CD4-positive, alpha-beta T cell treated with Interleukin-6 for 4 hours (primary cell): Measurements from ENCODE around the gene AASS.

ENCODE experiments used
- DNase-seq: peaks from one replicate; pipeline ENCODE4 v3.0.0-alpha.2; 2020; ENCODE audit warnings: mixed read lengths

Gene AASS

DNA sequence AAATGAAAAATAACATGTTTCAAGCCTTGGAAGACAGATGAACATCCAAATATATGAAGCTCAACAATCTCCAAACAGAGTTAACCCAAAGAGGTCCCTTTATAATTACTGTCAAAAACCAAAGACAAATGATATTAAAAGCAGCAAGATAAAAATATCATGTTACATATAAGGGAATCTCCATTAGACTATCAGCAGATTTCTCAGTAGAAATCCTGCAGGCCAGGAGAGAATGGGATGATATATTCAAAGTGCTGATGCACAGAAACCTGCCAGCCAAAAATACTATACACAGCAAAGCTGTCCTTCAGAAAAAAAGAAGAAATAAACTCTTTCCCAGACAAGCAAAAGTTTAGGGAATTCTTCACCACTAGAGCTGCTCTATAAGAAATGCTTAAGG lies 41.0 kb downstream of the AASS start:
- DNase-seq: no peak

DNA sequence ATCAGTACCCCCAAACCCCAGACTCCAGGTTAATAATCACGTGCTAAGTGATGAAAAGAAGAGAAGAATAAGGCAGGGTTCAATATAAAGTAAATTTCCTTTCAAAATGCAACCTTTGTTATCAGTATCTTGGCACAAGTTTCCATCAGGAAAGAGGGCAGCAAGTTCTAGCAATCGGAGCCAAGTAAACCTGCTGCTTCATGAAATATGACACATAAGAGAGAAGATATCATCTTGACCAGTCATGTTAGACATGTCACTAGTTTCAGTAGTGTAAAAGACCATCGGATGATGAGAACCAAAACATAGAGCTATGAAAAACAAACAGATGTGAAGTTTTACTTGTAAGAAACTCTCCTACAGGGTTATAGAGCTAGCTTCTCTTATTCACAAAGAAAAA lies 44.0 kb downstream of the AASS start:
- DNase-seq: no peak

DNA sequence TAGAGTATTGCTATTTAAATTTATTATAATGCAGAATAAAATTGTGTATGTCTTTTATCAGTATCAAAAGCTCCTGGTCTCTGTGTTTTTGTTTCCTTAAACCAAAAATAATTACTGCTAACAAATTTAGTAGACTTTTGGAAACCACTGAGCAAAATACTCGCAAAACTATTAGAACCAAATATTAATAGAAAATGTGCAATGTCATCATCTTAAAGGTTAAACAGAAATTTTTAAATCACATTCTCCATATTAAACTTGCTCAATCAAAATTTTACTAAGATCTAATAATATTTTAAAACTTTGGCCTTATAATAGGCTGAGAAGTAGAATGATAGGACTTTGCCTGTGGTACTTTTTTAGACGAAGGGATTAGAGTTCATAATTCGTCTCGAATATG lies 48.4 kb downstream of the AASS start:
- DNase-seq: no peak

DNA sequence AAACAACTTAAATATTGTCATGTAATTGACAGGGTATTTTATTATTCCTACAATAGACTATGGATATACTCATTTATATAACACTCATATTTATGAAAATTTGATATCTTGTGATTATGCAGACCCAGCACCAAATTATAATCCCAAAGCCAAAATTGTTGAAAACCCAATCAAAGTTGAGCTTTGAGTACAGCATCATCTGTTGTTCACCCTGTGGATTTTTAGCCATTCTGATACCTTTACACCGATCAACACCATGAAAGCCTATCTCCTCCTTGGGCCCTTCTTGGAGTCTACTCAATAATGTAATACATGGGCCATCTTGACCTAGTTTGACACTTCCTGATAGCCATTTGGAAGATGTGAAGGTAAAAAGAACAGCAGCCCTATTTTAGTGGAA lies 49.5 kb downstream of the AASS start:
- DNase-seq: no peak

DNA sequence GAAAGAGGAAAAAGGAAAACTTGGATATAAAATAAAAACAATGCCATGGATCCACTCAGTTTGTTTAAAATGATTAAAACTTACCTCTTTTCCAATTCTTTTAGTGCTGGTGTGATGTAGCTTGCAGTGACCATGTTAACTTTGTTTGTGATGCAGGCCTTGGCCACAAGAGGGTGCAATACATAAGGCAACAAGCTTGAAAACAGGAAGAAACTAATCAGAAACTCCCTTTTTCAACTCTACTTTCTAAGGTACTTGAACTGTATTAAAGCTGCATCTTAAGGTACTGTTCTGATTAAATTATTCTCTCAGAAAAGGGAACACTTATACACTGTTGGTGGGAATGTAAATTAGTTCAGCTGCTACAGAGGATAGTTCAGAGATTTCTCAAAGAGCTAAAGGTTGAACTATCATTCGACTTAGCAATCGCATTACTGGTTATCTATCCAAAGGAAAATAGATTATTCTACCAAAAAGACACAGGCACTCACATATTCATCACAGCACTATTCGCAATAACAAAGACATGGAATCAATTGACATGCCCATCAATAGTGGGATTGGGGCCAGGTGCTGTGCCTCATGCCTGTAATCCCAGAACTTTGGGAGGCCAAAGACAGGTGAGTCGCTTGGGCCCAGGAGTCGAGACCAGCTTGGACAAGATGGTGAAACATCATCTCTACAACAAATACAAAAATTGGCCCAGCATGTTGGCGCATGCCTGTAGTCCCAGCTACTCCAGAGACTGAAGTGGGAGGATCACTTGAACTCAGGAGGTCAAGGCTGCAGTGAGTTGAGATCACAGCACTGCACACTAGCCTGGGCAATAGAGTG lies 50.9 kb downstream of the AASS start:
- DNase-seq: peak; percentile 51

DNA sequence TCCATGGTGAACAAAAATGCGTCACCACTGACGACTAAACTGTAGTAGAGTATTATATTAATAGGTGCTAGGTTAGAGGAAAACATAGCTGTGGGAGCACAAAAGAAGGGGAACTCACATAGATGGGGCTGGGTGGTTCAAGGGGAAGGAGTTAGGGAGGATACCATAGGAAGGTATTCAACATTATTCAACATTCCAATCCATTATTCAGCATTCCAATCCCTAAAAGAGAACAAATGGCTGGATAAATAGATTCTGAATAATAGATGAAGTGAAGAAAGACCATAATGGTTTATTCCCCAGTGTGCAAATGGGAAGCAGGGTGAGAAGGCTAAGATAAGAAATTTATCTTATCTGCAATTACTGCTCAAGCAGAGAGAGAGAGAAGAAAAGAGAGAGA lies 61.4 kb downstream of the AASS start:
- DNase-seq: no peak

DNA sequence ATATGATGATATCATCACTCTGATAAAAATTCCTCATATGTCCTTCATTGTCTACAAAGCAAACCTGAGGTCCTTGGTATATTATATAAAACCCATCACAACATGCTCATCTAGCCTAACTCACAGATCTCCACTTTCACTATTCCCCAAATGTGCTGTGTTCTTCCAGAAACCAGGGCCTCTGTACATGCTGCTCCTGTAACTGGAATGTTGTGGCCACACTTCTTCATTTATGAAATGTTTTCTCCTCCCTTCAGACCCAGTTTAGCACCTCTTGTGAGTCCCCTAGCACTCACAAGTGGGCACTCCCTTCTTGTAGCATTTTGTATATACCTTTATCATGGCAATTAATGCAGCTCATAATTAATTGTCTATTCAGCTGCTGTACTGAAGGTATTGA lies 61.9 kb downstream of the AASS start:
- DNase-seq: no peak

DNA sequence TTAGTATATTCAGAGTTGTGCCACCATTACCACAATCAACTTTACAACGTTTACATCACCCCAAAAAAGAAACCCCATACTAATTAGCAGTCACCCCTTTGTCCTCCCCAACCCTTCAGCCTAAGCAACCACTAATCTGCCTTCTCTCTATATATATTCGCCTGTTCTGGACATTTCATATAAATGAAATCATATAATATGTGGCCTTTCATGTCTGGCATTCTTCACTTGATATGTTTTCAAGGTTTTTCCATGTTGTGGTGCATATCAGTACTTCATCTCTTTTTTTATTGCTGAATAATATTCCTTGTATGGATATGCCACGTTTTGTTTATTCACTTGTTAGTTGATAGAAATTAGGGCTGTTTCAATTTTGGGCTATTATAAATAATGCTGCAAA lies 70.4 kb downstream of the AASS start:
- no peak for DNase-seq

DNA sequence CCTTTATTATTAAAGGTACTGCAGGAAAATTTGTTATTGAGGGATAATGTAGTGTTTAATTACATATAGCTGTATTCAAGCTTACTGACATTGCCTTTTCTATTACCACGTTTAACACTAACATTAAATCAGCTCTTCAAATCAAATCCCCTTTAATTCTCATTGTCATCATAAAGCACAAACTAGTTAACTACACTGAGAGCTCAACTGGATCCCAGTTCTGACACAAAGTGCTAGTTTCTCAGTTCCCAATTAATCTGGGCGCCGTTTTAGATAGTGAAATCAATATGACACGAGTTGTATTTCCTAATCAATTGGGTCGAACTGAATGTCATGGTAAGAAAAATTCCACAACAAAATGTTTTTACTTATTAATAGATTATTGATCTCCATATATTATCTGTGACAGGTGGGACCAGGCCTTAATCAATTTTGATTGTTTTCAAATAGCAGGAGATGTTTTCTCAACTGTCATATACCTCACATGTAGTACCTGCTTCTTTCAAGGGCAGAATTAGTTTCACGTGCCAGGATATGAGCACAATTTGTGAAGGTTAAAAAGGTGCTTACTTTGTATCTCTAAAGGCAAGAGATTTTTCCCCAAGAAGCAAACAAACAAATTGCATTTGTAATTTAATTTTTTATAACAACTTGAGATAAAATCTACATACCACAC lies 71.0 kb downstream of the AASS start:
- no peak for DNase-seq

DNA sequence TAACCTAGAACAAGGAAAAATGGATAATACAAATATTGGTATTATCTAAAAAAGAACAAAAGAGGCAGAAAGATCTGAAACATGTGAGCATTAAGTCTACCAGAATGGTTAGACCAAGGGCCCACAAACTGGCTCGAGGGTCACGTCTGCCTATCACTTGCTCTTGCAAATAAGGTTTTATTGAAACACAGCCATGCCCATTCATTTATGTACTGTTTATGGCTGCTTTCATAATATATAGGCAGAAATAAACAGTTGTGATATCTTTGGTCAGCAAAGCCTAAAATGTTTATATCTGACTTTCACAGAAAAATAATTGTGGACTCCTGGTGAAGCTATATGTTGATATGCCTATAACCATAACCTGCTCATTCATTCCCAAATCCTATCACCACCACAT lies 71.8 kb downstream of the AASS start:
- DNase-seq: no peak

DNA sequence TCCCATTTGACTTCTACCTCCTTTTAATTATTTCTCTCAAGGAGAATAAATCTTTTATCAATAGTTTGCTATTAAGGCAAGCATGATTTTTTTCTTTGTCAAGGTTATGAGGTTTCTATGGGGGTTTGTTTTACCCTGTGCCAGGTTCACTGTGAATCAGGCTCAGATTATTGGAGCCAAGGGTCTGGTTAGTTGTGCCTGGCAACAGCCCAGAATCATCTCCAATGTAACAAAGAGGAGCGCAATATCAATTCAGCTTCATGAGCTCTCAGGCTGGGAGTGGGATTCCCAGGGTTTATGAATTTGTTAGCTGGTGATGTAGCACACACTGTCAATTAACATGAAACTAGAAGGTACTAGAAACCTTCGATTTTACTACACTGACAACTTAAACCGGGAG lies 73.2 kb downstream of the AASS start:
- DNase-seq: no peak

DNA sequence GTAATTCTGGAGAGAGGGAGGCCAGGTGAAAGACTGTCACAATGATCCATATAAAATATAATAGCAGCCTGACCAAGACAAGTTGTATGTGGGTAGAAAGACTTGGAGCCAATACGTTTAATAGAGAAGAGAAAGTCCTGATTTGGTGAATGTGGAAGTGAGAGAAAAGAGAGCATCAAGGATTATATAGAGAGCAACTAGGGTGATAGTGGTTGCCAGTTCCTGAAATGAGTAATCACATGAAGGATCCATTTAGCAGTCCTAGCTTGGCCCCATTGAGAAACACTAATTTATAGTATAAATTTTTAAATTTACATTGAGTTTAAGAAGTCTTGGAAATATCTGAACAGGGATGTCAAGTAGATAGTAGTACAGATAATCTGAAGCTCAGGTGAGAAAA lies 74.0 kb downstream of the AASS start:
- DNase-seq: no peak

DNA sequence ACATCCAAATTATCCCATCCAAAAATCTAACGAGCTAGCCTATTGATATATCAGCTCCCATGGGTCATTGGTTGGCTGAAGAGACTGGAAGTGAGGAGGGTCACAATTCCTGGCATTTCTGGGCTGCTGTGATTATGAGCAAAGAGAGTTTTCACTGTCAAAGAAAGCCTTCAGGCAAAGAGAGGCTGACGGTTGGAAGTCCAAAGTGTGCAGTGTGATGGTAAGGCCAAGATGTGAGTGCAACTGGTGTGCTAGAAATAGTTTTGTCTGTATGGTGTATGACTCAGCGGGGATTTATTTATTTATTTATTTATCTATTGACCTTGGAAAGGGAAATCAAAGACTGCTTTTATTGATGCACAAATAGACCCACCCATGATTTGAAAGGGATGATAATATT lies 75.0 kb downstream of the AASS start:
- no peak for DNase-seq

DNA sequence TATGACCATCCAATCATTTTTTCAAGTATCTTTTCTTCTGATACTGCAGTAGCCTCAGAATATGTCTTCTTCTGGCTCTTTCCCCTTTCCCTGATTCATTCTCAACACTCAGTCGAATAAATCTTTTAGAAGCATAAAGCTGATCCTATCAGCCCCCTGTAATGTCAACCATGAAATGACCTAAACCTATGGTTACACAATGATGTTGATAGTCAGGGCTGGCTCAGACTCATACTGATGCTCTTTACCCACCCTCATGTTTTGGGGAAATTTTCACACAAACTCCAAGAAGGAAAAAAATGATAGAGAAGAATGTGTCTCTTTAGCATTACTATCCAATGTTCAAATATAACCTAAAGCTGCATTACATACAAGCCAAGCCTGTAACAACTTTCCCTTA lies 76.0 kb downstream of the AASS start:
- DNase-seq: no peak

DNA sequence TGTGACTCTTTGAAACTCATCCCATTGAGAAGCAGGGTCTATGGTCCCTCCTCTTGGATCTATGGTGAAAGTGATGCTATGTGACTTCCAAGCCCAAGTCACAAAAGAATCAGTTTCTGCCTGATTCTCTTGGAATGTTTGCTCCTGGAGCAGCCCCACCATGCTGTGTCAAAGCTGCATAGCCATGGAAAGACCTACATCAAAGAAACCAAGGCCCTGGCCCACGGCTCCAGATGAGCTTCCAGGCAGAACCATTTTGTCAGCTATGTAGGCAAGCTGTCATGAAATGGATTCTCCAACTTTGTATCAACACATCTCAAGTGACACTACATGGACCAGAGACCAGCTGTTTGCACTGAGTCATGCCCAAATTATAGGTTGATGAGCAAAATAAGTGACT lies 77.0 kb downstream of the AASS start:
- no peak for DNase-seq

DNA sequence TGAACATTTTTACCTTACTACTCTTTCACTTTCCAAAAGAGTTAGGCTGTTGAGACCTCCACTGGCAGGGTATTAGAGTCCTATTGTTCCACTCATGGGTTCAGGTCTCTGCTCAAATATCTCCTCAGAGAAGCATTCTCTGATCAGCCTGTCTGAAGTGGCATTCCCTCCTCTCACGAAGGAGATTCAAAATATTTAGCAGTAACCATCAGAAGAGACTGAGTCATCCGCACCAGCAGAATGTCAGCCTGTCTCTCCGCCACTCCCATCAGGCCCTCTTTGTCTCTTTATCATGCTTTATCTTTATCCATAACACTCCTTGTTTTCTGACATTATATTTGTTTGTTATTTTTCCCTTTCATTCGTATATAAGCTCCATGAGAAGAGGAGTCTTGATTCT lies 79.1 kb downstream of the AASS start:
- DNase-seq: no peak

DNA sequence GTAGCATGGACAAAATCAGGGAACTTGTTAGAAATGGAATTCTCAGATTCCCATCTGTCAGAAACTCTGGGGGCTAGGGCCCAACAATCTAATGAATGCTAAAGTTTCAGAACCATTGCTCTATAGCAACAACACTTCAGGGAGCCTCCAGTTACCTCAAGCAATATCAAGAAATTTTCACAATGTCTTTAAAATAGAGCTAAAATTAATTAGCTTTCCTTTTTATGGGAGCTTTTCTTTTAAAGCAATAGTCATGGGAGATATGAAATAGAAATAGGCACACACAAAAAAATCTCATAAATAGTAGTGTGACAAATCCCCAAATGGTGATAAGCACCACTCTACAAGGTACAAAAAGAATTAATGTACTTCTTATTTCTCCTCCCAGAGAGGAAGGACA lies 80.9 kb downstream of the AASS start:
- no peak for DNase-seq

DNA sequence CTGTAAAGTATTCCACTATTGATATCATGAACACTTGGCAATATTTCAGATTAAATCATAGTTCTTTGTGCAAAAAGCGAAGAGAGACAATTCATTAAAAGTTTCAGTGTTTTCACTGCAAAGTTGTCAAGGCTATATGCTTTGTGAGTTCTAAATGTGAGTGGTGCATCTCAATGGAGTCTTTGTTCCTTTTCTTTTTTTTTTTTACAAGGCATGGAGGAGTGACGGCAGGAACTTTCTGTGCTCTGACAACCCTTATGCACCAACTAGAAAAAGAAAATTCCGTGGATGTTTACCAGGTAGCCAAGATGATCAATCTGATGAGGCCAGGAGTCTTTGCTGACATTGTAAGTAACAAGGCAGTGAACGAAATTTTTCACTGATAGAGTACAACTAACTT lies 84.5 kb downstream of the AASS start:
- DNase-seq: no peak

DNA sequence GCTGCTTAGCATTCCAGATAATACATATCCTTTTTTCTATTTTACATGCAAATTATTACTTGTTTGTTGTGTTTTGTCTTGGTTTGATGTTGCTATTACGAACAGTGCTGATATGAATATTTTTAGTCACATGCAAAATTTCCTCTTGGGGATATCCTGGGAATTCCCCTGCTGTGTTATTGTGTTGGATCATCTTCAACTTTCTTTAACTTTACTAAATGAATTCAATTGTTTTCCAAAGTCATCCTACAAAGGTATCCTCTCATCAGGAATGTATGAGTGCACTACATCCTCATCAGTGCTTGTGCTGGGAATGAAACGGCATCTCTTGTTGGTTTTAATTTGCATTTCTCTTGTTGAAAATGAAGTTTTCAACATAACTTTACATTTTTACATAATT lies 87.1 kb downstream of the AASS start:
- DNase-seq: no peak

DNA sequence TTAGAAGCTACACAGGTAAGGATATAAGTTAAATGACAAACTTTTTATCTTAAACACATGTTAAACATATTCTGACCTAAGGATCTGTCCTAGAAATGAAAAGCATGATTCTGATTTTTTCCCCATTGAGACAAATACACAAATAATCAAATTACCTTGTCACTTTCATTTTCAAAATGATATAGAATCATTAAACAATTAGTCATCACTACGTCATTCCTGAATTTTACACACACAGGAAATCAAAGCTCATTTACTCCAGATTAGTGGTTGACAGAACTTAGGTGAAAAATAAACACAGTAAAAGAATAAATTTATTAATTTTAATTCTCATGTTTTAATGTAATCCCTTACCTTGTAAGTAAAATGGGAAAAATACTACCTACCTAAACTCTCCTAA lies 89.0 kb downstream of the AASS start:
- no peak for DNase-seq

DNA sequence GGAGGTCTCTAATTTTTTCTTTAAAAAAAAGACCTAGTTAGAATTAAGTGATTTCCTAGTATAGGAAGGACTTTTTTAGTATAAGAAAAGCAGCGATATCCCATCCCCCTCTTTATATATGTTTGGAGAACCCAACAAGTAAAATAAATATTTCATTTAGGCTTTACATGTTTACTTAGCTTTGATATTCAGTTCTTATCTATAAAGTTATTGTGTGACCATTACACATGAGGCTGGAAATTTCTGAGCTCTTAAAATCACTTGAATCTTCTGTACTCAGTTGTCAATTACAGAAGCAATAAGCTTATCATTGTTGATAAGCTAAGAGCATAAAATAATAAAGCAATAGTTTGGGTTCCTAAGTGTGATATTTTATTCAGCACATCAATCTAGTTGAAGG lies 89.7 kb downstream of the AASS start:
- no peak for DNase-seq

DNA sequence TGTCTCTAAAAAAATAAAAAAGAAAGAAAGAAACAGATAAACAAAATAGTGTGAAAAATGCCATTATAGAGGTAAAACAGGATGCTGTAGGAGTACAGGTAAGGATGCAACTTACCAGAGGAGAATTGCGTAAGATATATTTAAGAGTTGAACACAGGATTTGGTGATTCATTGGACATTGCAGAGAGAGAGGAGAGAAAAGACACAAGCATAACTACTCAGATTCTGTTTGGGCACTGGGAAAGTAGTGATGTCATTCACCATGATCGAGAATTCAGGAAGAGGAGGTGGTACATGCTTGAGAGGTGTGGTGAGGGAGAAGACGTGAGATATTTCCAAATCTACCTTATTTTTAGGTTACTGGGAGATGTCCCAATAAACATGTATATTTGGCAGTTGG lies 97.6 kb downstream of the AASS start:
- no peak for DNase-seq

DNA sequence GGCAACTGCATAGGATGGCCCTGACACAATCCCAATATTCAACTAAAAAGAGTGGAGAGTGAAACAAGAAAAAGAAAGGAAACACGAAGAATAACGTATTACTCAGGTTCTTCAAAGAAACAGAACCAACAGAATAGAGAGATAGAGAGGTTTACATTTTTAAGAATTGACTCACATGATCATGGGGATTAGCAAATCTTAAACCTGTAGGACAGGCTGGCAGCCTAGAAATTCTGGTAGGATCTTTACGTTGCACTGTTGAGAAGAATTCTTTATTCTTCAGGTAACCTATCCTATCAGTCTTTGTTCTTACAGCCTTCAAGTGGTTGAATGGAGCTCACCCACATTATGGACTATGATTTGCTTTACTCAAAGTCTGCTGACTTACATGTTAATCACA lies 103.9 kb downstream of the AASS start:
- no peak for DNase-seq

DNA sequence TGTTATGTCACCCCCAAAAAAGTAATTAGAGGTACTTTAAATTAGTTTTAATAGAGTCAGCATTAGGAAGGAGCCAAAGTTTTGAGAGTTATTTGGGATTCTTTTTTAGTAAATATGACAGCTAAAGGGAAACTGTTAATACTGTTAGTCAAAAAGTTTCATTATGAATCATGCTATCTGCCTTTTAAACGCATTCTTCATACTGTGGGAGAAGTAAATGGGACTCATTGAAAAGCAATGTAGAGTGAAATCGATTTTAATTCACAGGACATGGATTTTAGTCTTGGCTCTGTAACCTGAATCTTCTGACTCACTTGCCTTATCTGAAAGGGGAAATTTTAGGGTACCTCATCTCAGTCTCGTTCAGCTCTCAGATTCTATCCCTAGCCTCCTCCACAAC lies 105.1 kb downstream of the AASS start:
- no peak for DNase-seq

DNA sequence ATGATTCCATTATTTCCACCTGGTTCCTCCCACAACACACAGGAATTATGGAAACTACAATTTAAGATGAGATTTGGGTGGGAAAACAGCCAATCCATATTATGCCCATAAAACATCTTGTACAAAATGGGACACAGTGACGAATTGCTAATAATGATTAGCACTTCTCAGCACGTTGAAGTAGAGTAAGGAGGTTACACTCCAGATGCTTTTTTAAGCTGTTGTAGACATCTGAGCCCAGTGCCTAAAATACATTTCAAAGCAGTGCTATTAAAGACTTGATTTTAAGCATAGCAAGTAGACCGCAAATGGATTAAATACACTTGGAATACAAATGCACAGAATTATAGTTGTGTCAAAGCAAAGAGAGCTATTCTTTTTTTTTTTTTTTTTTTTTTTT lies 105.9 kb downstream of the AASS start:
- DNase-seq: no peak
